ENCODE data around the gene DNAJC3.
"Not testable (repeated sequence)": the region's sequence is repeated elsewhere in the genome, so short reads cannot be mapped to it uniquely, and the experiment has no call there.

Gene DNAJC3

DNA sequence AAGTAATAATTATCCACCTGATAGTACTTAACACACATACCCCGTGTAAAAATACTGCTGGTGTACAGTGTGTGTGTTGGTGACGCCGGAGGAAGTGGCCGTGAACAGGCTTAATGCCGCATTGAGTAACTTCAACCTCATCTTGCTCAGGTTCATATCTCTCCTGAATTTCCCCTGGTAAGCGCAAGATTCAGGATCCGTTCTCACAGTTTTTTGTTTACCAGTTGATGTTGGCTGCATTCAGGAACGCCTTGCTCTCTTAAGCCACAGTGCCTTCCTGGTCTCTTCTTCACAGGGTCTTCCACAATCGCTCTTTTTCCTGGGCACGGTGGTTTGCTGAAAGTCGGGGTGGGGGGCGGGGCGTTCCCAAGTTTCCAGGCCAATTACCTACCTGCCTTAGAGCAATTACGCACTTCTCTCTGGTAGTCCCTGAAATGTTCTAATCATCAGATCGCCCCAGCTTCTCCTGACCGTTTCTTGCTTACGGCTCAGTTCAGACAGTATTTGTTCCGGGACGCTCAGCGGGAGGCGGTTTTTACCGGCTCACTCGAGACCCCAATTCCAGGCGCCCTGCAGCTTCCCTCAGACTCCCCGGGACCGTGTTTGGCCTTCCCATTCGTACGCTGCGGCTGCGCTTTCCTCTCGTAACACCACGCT lies 706 bp upstream of the DNAJC3 start:
- DNase-seq, result no peak

DNA sequence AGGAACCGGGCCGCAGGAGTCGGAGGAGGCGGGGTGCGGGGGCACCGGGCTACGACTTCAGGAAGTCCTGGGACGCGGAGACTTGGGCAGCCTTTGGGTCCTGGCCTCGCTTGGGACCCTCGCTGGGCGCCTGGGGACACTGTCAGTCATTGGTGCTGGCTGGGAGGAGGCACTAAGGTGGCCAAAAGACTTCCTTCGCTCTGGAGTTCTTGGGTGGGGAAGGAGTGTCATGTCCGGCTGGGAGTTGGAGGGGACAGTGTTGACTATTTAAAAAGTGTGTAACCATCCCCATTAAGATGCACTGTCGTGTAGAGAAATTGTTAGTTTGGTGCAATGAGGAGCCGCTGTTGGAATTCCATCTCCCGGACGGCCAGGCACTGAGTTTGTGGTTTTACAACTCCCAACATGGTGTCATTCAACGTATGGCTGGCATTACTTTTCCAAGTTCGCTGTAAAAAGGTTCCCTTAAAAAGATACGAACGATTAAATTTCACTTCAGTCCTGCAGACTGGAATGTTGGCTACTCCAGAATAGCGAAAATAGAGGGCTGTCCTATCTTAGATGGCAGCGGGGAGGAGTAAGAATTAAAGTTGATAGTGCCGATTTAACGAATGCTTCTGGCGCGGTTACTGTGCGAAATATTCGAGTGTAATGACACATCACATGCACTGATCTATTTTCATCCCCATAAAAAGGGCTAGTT lies 776 bp downstream of the DNAJC3 start:
- DNase-seq, result no peak

DNA sequence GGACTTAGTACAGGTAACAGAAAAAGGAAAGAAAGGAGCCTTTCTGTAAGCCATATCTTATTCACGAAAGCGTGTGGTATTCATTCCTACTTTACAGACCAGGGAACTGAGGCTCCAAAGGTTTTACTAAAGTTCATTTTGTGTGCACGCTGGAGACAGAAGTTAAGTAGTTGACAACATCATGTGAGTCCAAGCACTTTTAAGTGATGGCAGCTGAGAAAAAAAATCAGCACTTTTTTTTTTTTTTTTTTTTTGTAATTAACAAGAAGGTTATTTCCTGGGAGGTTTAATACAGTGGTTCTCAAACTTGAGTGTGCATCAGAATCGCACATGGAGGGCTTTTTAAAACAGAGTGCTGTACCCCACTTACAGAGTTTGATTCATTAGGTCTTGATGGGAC lies 2.0 kb downstream of the DNAJC3 start:
- DNase-seq, result no peak

DNA sequence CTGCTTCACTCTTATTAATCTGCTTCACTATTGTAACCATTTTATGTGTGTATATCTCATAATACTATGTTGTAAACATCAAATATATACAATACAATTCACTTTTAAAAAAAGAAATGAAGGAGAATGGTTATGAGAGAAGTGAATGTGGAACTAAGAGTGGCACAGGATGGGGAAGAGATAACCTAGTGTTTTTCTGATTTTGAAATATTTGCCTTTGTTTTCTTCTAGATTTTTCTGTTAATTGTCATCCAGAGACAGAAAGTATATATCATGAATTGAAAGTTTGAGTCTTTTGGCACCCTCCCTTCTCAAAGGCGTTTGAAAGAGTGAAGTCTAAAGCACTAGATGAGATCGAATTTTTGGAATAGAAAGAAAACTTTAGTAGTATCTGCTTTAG lies 2.8 kb downstream of the DNAJC3 start:
- DNase-seq, result no peak

DNA sequence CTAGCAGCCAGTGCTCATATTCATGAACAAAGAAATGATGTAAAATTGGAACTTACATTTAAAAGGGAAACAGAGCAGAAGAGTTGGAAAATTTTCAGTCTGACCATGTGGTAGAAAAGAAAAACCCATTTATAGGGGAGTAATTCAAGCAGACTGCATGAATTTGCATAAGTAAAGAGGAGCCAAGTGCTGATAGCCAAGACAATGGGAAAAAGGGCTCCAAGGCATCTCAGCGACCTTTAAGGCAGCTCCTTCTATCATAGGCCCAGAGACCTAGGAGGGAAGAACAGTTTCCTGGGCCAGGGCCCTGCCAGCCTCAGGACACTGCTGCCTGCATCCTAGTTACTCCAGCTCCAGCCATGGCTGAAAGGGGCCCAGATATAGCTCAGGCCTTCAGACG lies 7.5 kb downstream of the DNAJC3 start:
- DNase-seq, result no peak

DNA sequence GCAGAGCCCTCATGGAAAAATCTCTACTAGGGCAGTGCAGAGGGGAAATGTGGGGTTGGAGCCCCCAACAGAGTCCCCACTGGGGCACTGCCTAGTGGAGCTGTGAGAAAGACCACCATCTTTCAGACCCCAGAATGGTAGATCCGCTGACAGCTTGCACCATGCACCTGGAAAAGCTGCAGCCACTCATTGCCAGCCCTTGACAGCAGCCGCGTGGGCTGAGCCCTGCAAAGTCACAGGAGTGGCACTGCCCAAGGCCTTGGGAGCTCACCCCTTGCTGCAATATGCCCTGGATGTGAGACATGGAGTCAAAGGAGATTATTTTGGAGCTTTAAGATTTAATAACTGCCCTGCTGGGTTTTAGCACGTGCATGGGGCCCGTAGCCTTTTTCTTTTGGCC lies 8.0 kb downstream of the DNAJC3 start:
- not testable (repeated sequence) for DNase-seq

DNA sequence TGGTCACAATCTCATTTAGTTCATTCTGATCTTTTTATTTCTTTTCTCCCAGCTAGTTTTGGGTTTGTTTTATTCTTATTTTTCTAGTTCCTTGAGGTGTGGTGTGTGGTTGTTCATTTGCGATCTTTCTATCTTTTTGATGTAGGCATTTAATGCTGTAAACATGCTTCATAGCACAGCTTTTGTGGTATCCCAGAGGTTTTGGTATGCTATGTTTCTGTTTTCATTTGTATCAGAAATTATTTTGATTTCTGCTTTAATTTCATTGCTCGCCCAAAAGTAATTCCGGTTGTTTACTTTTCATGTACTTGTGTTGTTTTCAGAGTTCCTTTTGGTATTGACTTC lies 12.6 kb downstream of the DNAJC3 start:
- no peak for DNase-seq

DNA sequence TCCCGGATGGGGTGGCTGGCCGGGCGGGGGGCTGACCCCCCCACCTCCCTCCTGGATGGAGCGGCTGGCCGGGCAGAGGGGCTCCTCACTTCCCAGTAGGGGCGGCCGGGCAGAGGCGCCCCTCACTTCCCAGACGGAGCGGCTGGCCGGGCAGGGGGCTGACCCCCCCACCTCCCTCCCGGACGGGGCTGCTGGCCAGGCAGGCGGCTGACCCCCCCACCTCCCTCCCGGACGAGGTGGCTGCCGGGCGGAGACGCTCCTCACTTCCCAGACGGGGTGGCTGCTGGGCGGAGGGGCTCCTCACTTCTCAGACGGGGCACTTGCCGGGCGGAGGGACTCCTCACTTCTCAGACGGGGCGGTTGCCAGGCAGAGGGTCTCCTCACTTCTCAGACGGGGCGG lies 14.0 kb downstream of the DNAJC3 start:
- not testable (repeated sequence) for DNase-seq

DNA sequence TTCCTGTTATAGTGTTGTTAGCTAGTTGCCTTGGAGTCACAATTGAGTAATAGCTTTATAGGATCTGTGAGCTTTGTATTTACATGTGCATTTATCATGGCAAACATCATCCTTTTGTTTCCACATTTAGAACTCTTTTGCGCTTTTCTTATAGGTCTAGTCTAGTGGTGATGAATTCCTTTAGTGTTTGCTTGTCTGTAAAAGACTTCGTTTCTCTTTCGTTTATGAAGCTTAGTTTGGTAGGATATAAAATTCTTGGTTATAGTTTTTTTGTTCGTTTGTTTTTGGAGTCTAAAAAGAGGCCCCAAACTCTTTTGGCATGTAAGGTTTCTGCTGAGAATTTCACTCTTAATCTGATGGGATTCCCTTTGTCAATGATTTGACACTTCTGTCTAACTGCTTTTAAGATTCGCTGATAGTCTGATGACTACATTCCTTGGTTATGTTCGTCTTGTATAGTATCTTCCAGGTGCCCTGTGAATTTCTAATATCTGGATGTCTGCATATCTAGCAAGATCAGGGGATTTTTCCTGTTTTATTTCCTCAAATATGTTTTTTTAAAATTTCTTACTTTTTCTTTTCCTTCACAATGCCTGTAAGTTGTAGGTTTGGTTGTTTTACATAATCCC lies 20.2 kb downstream of the DNAJC3 start:
- no peak for DNase-seq

DNA sequence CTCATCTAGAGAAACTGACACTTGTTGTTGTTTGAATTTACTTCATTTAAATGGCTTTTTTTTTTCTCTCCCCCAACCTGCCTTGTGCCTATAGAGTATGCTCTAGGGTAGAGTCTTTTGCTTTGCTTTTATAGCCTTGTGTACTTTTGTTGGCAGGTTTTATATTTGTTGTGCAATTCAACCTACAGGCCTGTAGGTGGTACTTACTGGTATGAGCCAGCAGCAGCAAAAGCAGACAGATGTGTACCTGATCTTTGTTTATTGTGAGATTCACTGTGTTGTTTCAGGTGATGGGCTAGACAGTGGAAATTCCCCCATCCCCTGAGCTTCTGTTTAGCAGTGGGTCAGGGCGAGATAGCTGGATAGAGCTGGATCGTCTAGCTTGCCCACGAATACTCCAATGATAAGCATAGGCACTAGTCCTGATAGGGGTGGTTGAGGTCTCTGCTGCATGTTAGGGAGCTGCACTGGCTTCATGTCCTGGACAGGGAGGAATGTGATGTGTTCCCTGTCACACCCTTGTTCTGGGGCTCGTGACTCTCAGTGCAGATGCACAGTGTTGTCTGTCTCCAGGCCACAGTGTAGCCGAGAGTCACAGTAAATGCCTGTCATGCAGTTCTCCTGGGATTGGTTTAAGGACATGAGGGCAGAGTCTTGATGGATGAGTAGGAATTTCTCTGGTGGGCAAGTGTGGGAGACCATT lies 21.3 kb downstream of the DNAJC3 start:
- DNase-seq, result no peak

DNA sequence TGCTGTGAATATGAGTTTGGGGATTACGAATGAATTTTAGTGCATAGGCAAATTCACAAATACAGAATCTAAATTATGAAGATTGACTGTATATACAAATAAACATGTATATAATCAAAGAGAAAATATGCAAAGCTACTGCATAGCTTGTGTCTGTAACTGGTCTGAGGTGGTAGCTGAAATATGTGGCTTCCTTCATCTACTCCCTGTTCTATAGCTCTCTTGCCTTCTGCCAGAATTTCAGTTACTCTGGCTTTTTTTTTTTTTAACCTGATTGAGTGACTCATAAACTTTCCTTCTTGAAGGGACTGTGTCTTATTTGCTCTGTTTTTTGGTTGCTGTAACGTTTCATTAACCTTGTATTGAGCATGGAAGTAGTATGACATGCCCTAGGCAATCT lies 26.6 kb downstream of the DNAJC3 start:
- no peak for DNase-seq

DNA sequence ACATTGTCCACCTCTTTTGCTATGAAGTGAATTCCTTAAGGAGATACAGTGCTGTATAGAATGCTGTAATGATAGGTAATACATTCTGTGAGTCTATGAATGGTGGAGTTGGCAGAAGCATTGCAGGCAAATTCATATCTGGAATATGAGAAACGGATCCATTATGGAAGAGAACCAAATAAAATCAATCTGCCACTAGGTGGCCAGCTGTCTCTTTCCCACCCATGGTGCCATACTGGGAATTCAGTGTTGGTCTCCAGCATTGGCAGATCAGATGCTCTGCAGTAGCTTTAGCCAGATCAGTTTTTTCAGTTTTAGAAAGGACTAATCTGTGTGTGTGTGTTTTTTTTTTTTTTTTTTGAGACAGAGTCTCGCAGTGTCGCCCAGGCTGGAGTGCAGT lies 27.6 kb downstream of the DNAJC3 start:
- no peak for DNase-seq

DNA sequence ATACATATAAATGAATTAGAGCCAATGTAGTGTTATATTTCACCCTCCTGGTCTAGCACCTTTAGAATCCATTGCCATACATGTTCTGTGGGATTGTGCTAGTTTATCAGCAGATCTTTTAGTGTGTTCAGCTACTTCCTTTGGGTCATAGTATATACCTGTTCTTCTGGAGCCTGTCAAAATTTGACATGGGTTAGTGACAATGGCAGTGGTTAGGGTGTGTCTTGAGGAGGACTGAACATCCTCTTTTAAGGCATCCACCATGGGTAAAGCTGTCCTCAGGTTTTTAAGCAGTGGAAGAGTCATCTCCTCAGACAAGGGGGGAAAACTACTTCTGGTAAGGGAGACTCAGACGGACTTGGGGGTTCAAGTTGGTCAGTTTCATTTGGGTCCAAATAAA lies 29.4 kb downstream of the DNAJC3 start:
- DNase-seq, result no peak

DNA sequence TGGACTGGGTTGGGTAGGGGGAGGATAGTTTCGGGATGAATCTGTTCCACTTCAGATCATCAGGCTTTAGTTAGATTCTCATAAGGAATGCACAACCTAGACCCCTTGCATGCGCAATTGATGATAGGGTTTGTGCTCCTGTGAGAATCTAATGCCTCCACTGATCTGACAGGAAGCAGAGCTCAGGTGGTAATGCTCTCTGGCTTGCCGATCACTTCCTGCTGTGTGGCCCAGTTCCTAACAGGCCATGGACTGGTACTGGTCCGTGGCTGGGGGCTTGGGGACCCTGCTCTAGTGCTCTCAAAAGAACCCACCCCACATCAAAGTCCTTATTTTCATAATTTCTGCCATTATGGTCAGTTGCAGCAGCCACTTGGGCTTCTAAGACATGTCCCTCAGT lies 30.1 kb downstream of the DNAJC3 start:
- no peak for DNase-seq

DNA sequence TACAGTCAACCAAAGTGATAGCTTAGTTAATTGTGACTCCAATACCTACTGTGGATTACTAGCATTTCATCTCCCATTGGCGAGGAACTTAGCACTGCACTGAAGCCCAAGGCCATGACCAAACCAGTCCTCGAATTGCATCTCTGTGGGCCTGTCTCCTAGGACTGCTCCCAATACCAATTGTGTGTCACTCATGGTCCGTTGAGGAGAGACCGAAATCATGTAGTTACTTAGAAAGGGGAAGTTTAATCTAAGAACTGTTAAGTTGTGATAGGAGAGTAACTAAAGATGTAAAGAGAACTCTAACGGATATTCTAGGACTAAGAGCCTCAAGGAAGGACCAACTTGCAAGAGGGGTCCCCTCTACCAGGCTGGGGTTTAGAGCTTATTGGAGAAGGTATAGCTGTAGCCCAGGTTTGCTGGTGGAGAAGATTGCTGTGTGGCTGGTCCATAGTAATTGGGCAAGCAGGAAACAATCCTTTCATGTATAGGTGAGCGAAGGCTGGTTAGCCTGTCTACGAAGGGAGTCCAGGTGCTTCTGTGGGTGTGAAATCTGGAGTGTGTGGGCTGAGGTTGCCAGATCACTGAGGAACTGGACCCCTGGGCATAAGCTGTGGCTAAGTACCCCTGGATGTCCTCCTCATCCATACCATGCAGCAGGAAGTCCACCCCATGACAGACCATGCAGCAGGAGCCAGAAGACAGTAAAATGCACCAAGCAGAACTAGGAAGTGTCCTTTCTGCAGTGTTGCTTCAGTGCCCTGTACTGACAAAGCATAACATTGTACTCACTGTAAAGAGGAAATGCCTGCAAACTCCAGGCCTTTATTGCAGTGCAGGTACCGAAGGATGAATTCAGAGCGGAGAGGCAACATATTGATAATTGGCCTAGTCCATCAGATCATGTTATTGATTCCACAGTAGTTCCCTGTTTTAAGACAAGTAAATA lies 30.8 kb downstream of the DNAJC3 start:
- no peak for DNase-seq

DNA sequence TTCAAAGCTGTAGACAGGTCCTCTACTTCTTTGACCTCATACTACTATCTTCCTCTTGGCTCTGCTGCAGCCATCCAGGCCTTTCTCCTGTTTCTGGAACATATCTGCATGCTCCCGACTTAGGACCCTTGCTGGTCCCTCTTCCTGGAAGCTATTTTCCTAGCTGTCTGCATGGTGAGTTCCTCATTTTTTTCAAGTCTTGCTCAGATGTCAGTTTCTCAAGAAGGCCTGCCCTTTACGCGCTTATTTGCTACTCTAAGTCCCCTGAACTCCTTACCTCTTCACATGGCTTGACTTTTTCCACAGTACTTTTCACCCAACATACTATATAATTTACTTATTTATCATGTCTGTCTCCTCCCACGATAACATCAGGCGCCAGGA lies 31.4 kb downstream of the DNAJC3 start:
- no peak for DNase-seq

DNA sequence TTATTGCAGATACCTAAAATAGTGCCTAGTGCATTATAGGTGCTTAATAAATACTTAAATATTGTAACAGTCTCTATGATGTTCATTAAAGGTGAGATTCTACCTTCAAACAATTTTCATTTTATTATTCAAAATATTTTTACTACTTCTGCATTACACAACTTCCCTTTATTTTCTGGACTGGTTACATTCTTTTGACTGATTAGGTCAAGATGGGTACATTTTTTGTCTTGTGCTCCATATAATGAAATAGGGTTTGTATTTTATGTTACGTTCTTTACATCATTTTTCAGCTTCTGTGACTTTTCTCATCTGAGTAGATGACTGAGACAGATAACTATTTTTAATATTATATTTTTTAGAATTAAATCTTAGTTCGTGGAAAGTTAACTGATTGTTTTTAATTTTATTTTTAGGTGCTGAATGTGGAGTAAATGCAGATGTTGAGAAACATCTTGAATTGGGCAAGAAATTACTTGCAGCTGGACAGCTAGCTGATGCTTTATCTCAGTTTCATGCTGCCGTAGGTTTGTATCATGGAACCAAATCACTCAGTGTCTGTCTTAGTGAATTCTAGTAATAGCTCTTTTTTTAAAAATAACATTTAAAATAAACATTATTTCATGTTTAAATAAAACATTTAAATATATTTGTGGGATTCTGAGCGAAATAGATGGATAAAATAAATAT lies 32.0 kb downstream of the DNAJC3 start:
- no peak for DNase-seq

DNA sequence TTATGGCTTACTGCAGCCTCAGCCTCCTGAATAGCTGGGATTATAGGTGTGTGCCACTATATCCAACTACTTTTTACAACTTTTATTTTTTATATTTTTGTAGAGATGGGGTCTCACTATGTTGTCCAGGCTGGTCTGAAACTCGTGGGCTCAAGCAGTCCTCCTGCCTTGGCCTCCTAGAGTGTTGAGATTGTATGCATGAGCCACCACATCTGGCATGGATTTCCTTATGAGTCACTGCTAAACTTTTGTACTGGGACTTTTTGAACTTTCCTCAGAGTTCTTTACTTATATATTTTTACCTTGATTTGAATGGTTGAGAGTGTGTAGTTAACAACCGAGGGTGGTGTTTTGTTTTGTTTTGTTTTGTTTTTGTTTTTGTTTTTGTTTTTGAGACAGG lies 33.4 kb downstream of the DNAJC3 start:
- no peak for DNase-seq

DNA sequence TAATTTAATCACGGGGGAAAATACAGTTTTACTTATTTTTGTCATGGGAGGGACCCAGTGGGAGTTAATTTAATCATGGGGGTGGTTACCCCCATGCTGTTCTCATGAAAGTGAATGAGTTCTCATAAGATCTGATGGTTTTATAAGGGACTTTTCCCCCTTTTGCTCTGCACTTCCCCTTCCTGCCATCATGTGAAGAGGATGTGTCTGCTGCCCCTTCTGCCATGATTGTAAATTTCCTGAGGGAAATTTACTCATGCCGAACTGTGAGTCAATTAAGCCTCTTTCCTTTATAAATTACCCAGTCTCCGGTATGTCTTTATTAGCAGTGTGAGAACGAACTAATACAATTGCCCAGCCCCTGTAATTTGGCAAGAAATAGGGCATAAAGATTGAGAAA lies 35.9 kb downstream of the DNAJC3 start:
- DNase-seq, result not testable (repeated sequence)

DNA sequence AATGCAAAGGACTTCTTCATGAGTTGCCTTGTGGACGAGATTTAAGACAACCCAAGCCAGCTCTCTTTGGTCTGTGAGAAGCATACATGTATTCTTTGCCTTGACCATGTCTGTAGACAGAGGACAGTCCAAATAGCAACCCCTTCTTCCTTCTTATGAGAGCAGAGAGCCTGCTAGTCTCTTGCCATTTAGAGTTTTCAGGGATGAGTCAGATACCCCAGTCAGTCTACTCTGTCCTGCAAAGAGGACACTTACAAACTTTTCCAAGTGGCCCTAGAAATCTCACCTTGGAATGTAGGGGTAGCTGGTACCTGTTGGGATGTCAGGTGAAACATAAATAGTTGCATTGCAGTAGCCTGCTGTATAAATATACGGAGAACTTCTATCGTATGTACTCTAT lies 36.7 kb downstream of the DNAJC3 start:
- DNase-seq, result no peak

DNA sequence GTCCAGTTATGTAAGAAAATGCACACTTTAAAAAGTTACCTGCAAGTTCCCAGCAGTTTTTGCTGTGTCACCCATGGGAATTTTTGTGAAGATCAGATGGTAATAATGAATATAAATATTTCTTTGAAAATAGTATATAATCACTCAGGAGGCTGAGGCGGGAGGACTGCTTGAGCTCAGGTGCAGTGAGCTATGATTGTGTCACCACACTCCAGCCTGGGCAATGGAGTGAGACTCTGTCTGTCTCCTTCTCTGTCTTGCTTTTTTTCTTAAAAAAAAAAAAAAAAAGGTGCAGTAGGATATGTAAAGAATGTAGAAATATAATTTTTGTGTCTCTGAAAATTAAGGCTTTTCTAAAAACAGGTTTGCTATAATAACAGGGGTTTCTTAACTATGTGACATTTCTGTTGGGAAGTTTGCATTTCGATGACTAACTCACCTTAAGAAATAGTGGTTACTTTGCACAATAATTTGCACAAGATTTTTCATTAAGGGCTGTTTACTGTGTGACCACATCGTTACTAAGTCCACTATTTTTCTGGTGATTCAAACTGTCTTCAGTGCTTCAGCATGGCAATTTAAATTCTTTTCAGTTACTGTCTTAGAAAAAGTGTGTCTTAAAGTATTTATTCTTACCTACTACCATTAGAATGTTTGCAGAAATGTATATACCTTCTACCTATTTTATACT lies 37.3 kb downstream of the DNAJC3 start:
- no peak for DNase-seq

DNA sequence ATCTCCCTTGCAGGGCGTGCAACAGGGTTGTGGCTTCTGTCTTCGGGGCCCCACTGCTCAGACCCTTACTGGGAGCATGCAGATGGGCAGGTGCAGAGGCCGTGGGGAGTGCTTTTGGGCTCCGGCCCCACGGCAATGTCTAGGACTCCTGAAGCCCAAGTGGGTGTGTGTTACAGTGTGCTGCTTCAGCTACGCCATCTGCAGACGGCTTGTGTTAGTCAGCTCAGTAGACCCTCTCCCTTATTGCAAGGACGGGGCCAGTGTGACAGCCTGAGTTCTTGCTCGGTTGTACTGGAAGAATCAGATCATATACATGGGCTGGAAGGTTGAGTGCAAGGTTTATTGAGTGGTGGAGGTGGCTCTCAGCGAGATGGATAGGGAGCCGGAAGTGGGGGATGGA lies 39.3 kb downstream of the DNAJC3 start:
- DNase-seq, result no peak

All from femur (tissue), 1 donor.